ENCODE measurements around the gene HERPUD2. TPM values are rescaled to one million over a fixed set of nuclear protein-coding genes. Genes with fewer than 3 reads are reported as not detected.
"Not testable (repeated sequence)": the region's sequence is repeated elsewhere in the genome, so short reads cannot be mapped to it uniquely, and the experiment has no call there.

The HERPUD2 gene
- total RNA-seq, 4 donors from 2014 or later = 20.1 to 31.5 (median 26.8) TPM

DNA sequence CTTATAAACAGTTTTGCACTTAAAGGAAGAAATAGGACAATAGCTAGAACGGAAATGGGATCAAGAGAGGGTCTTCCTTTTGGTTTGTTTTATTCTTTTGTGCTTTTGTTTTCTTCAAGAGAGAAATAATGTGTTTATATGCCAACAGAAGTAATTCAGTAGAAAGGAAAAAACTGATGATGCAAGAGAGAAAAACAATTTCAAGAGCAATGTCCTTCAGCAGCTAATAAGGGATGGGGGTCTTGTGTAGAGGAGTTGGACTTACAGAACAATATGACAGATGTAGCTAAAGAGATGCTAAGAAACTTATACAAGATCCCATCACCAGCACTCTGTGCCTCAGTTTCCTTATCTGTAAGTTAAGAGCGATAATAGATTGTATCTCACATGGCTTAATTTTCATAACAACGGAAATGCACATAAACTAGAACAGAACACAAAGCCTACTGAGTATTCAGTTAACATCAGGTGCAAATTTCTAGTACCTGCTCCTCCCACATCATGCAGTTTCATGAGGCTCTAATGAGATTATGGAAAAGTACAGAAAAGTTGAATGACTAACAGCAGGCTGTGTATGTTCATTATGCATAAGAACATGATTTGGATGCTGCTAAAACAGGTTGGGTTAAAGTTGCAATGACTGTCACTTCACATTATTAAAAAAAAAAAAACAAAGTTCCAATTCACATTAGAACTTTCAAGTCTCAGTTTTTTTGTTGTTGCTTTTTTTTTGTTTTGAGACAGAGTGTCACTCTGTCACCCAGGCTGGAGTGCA, 17.2 kb downstream of the HERPUD2 start:
- no peak for TF ChIP-seq POLR2A (IDR thresholded peaks at IDR 0.05)
- TF ChIP-seq, protein P1, sequence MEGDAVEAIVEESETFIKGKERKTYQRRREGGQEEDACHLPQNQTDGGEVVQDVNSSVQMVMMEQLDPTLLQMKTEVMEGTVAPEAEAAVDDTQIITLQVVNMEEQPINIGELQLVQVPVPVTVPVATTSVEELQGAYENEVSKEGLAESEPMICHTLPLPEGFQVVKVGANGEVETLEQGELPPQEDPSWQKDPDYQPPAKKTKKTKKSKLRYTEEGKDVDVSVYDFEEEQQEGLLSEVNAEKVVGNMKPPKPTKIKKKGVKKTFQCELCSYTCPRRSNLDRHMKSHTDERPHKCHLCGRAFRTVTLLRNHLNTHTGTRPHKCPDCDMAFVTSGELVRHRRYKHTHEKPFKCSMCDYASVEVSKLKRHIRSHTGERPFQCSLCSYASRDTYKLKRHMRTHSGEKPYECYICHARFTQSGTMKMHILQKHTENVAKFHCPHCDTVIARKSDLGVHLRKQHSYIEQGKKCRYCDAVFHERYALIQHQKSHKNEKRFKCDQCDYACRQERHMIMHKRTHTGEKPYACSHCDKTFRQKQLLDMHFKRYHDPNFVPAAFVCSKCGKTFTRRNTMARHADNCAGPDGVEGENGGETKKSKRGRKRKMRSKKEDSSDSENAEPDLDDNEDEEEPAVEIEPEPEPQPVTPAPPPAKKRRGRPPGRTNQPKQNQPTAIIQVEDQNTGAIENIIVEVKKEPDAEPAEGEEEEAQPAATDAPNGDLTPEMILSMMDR (IDR thresholded peaks at IDR 0.05) = no peak
- H3K27ac ChIP-seq = no peak overlapping the region
- no peak overlapping the region for H3K4me3 ChIP-seq
- no peak for DNase-seq
- no peaks in the 10 kb centered on the region for H3K27me3 ChIP-seq
- H3K36me3 ChIP-seq = no peaks in the 10 kb centered on the region
- no peaks in the 10 kb centered on the region for H3K9me3 ChIP-seq
- peaks cover 0 to 6% (median 2%) of the 10 kb centered on the region in 4 donors for H3K4me1 ChIP-seq

DNA sequence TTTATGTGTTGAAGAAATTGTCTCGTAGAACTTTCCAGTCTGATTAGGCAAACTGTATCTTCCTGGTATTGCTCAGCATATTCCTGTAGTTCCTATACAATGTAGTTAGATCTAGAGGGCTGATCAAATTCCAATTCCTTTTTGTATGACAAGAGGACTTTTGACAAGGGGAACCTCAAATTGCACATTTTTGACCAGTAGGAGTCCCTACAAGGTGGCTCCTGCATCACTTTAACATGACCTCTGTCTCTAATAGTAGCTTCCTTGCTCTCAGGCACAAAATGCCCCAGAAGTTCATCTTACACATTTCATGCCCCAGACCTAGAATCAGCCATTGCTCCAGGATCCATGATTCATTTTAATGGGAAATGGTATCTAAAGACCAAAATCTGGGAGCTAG, 18.7 kb downstream of the HERPUD2 start:
- DNase-seq = no peak
- TF ChIP-seq POLR2A (IDR thresholded peaks at IDR 0.05) = no peak
- TF ChIP-seq, protein P1 (IDR thresholded peaks at IDR 0.05) = no peak
- Histone ChIP-seq H3K27ac (no peak overlapping the region), H3K4me3 (no peak overlapping the region), H3K4me1 (peaks cover 0 to 3% (median 0%) of the 10 kb centered on the region in 4 donors), H3K27me3 (no peaks in the 10 kb centered on the region), H3K9me3 (no peaks in the 10 kb centered on the region), H3K36me3 (no peaks in the 10 kb centered on the region)

DNA sequence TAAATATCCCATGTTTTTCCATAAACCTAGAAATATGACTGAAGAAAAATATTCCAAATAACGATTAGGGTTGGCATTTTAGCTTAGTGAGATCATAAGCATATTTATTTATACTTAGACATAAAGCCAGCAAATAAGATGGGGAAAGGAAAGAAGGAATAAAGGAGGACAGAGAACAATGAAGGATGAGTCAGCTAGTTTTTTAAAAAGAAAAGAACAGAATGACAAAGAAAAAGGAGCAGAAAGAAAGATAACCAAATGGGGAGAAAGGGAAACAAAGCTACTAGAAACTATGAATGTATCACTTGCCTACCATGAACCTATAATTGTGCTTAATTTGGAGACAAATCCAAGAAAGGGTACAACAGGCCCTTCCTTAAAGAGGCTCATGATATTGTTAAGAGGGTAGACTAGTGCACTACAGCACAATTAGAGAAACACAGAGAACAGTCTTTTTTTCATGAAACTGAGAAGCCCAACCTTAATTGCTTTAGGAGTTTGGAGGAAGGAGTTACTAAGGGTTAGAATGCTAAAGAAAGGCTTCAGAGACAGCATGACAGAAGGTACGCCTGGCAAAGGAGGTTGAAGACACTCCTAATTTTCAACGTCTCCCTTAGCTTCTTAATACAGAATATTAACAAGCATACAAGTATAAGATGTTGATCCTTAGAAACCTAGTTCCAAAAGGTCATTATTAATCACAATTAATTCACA, 23.9 kb downstream of the HERPUD2 start:
- Histone ChIP-seq H3K4me3 (no peak overlapping the region), H3K4me1 (no peaks in the 10 kb centered on the region), H3K27ac (no peak overlapping the region), H3K9me3 (no peaks in the 10 kb centered on the region), H3K36me3 (peaks cover 0 to 22% (median 0%) of the 10 kb centered on the region in 3 donors), H3K27me3 (no peaks in the 10 kb centered on the region)
- DNase-seq = no peak
- TF ChIP-seq, protein P1 (IDR thresholded peaks at IDR 0.05) = no peak
- TF ChIP-seq POLR2A (IDR thresholded peaks at IDR 0.05) = no peak

DNA sequence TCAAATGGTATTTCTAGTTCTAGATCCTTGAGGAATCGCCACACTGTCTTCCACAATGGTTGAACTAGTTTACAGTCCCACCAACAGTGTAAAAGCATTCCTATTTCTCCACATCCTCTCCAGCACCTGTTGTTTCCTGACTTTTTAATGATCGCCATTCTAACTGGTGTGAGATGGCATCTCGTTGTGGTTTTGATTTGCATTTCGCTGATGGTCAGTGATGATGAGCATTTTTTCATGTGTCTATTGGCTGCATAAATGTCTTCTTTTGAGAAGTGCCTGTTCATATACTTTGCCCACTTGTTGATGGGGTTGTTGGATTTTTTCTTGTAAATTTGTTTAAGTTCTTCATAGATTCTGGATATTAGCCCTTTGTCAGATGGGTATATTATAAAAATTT, 34.5 kb downstream of the HERPUD2 start:
- H3K27me3 ChIP-seq = not testable (repeated sequence)

DNA sequence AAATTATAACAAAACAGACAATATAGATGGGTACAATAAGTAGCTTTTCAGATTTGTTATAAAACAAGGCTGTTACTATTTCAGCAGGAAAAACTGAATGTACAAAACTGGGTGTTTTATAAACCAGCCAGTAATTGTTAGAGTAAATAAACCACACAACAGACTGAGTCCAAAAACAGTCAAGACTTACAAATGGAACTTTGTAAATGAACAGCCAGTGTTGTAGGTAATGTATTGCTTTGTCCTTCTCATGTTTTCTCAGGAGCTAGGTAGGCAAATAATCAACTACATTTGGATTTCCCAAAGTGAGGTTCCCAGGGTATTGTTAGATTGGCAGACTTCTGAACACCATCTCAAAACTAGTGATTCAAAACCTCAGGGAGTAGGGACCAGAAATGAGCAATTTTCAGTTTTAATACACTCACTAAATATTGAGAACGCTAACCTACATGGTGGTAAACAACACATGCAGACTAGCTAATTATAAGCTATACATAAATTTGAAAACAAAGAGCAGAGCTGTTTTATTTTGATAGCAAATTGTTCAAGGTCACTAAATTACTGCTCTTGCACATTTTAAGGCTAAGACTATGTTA, 36.2 kb downstream of the HERPUD2 start:
- Histone ChIP-seq H3K36me3 (peaks cover 0 to 3% (median 0%) of the 10 kb centered on the region in 3 donors), H3K4me1 (no peaks in the 10 kb centered on the region), H3K27ac (no peak overlapping the region), H3K4me3 (no peak overlapping the region), H3K27me3 (no peaks in the 10 kb centered on the region), H3K9me3 (no peaks in the 10 kb centered on the region)
- DNase-seq = no peak
- TF ChIP-seq, protein P1 (IDR thresholded peaks at IDR 0.05) = no peak
- no peak for TF ChIP-seq POLR2A (IDR thresholded peaks at IDR 0.05)

More for the DNA sequence above, 34.5 kb downstream of the HERPUD2 start:
- peaks cover 0 to 12% (median 0%) of the 10 kb centered on the region in 3 donors for H3K36me3 ChIP-seq
- H3K9me3 ChIP-seq, DNase-seq, H3K27ac ChIP-seq, H3K4me3 ChIP-seq, H3K4me1 ChIP-seq: not testable (repeated sequence)

DNA sequence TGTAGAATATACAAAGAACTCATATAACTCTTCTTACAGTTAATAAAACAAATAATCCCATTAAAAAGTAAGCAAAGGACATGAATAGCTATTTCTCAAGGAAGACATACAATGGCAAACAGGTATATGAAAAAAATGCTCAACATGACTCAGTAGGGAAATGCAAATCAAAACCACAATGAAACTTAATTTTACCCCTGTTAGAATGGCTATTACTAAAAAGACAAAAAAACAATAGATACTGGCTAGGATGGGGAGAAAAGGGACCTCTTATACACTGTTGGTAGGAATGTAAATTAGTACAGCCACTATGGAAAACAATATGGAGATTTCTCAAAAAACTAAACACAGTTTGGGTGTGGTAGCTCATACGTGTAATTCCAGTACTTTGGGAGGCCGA, 37.8 kb downstream of the HERPUD2 start:
- no peaks in the 10 kb centered on the region for H3K4me1 ChIP-seq
- no peak for DNase-seq
- TF ChIP-seq POLR2A (IDR thresholded peaks at IDR 0.05) = no peak
- TF ChIP-seq, protein P1 (IDR thresholded peaks at IDR 0.05) = no peak
- no peak overlapping the region for H3K27ac ChIP-seq
- H3K36me3 ChIP-seq = peaks cover 0 to 3% (median 0%) of the 10 kb centered on the region in 3 donors
- H3K27me3 ChIP-seq = no peaks in the 10 kb centered on the region
- no peaks in the 10 kb centered on the region for H3K9me3 ChIP-seq
- H3K4me3 ChIP-seq = no peak overlapping the region

DNA sequence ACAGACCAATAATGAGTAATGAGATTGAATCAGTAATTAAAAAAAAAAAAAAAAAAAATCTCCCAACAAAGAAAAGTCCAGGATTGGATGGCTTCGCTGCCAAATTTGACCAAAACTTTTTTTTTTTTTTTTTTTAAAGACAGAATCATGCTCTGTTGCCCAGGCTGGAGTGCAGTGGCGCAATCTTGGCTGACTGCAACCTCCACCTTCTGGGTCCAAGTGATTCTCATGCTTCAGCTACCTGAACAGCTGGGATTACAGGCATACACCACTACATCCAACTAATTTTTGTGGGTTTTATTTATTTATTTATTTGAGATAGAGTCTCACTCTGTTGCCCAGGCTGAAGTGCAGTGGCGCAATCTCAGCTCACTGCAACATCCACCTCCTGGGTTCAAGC, 40.4 kb downstream of the HERPUD2 start:
- not testable (repeated sequence) for H3K4me1 ChIP-seq, DNase-seq, H3K36me3 ChIP-seq, H3K27me3 ChIP-seq, H3K27ac ChIP-seq, H3K9me3 ChIP-seq, H3K4me3 ChIP-seq

Measured in Peyer's patch (tissue), 4 donors.